Stimulated activated naive CD8-positive, alpha-beta T cell treated with anti-CD3 and anti-CD28 coated beads, Interleukin-15, amount 100 ng/mL, for 72 hours (primary cell): ENCODE measurements around the gene NXN.
A peak's percentile ranks its signal among the peaks of the same experiment; 100 is the strongest.
"Not testable (repeated sequence)": the region's sequence is repeated elsewhere in the genome, so short reads cannot be mapped to it uniquely, and the experiment has no call there.

Source experiments
- ATAC-seq: fragments of 150-1000 bp; cut with Tn5 transposase; 2 replicates; pipeline ENCODE4 v1.10.0; 2021; ENCODE audit warnings: mild to moderate bottlenecking, moderate library complexity
- DNase-seq, 2 donors: peaks; one replicate each; pipeline ENCODE4 v3.0.0; 2021 to 2022
- H3K27ac Mint-ChIP-seq, 2 donors: one replicate each; pipeline ENCODE4 v1.8.0; 2022; ENCODE audit warnings: mild to moderate bottlenecking in 2 of 2, mixed read lengths in 2 of 2, moderate library complexity in 2 of 2
- H3K27me3 Mint-ChIP-seq: one replicate; pipeline ENCODE4 v1.8.0; 2022; ENCODE audit warnings: mixed read lengths
- H3K4me1 Mint-ChIP-seq: one replicate; pipeline ENCODE4 v1.8.0; 2022; ENCODE audit warnings: mild to moderate bottlenecking, mixed read lengths
- H3K4me3 Mint-ChIP-seq, 2 donors: one replicate each; pipeline ENCODE4 v1.8.0; 2022; ENCODE audit warnings: mild to moderate bottlenecking in 2 of 2, mixed read lengths in 2 of 2, moderate library complexity in 1 of 2
- H3K9me3 Mint-ChIP-seq, 2 donors: one replicate each; pipeline ENCODE4 v1.8.0; 2022; ENCODE audit warnings: mixed read lengths in 2 of 2

The NXN gene

GRCh38 chr17:975371-975915 lies 4.1 kb downstream of the NXN start:
- DNase-seq (no peak), ATAC-seq (no peak)
- H3K9me3 Mint-ChIP-seq = no peaks in the 10 kb centered on the region
- peaks cover 12% of the 10 kb centered on the region for H3K4me1 Mint-ChIP-seq
- peaks cover 54% of the 10 kb centered on the region for H3K27me3 Mint-ChIP-seq
- H3K4me3 Mint-ChIP-seq = no peak overlapping the region
- no peak overlapping the region for H3K27ac Mint-ChIP-seq

- not testable (repeated sequence) for H3K4me1 Mint-ChIP-seq, DNase-seq, H3K27ac Mint-ChIP-seq, H3K4me3 Mint-ChIP-seq, H3K9me3 Mint-ChIP-seq, ATAC-seq
- peaks cover 60% of the 10 kb centered on the region for H3K27me3 Mint-ChIP-seq
Observed at GRCh38 chr17:974778-975177, 4.8 kb downstream of the NXN start.

- peaks cover 2% of the 10 kb centered on the region for H3K4me1 Mint-ChIP-seq
- ATAC-seq (no peak), DNase-seq (no peak)
- no peaks in the 10 kb centered on the region for H3K9me3 Mint-ChIP-seq
- peaks cover 72% of the 10 kb centered on the region for H3K27me3 Mint-ChIP-seq
- no peak overlapping the region for H3K4me3 Mint-ChIP-seq
- no peak overlapping the region for H3K27ac Mint-ChIP-seq
Observed at GRCh38 chr17:973053-973452, 6.5 kb downstream of the NXN start.

- not testable (repeated sequence) for H3K9me3 Mint-ChIP-seq, DNase-seq, H3K4me3 Mint-ChIP-seq, ATAC-seq, H3K27ac Mint-ChIP-seq, H3K4me1 Mint-ChIP-seq
- peaks cover 72% of the 10 kb centered on the region for H3K27me3 Mint-ChIP-seq
Observed at GRCh38 chr17:971861-972260, 7.7 kb downstream of the NXN start.

- Mint-ChIP-seq H3K27ac (no peak overlapping the region), H3K27me3 (peaks cover 63% of the 10 kb centered on the region), H3K9me3 (no peaks in the 10 kb centered on the region), H3K4me1 (no peaks in the 10 kb centered on the region), H3K4me3 (no peak overlapping the region)
- ATAC-seq (no peak), DNase-seq (no peak)
Observed at GRCh38 chr17:970364-970763, 9.2 kb downstream of the NXN start.

- Mint-ChIP-seq H3K27ac (no peak overlapping the region), H3K27me3 (peaks cover 63% of the 10 kb centered on the region), H3K4me3 (peak overlapping the region; percentile 12 to 45), H3K4me1 (no peaks in the 10 kb centered on the region), H3K9me3 (no peaks in the 10 kb centered on the region)
- DNase-seq = no peak
- ATAC-seq = no peak
Observed at GRCh38 chr17:969811-970355, 9.7 kb downstream of the NXN start.

GRCh38 chr17:968812-969730 lies 10.5 kb downstream of the NXN start:
- DNase-seq = no peak
- no peaks in the 10 kb centered on the region for H3K4me1 Mint-ChIP-seq
- H3K9me3 Mint-ChIP-seq = no peaks in the 10 kb centered on the region
- no peak for ATAC-seq
- H3K27ac Mint-ChIP-seq = no peak overlapping the region
- H3K4me3 Mint-ChIP-seq = peak overlapping the region; percentile 12 to 45
- peaks cover 65% of the 10 kb centered on the region for H3K27me3 Mint-ChIP-seq

- Mint-ChIP-seq H3K27me3 (peaks cover 62% of the 10 kb centered on the region), H3K4me1 (no peaks in the 10 kb centered on the region)
Observed at GRCh38 chr17:967122-967521, 12.5 kb downstream of the NXN start.

GRCh38 chr17:965311-965989 lies 14.1 kb downstream of the NXN start:
- Mint-ChIP-seq H3K4me3 (no peak overlapping the region), H3K9me3 (no peaks in the 10 kb centered on the region), H3K4me1 (no peaks in the 10 kb centered on the region), H3K27ac (no peak overlapping the region), H3K27me3 (peaks cover 67% of the 10 kb centered on the region)
- ATAC-seq (no peak), DNase-seq (no peak)

More at GRCh38 chr17:967122-967521, 12.5 kb downstream of the NXN start:
- H3K9me3 Mint-ChIP-seq = no peaks in the 10 kb centered on the region
- H3K27ac Mint-ChIP-seq = peak overlapping the region in 1 of 2 donors; percentile 75
- ATAC-seq = no peak
- DNase-seq = no peak
- H3K4me3 Mint-ChIP-seq = no peak overlapping the region

GRCh38 chr17:964876-965275 lies 14.7 kb downstream of the NXN start:
- Mint-ChIP-seq H3K9me3 (no peaks in the 10 kb centered on the region), H3K27ac (no peak overlapping the region), H3K4me1 (no peaks in the 10 kb centered on the region), H3K4me3 (no peak overlapping the region), H3K27me3 (peaks cover 61% of the 10 kb centered on the region)
- DNase-seq = no peak
- ATAC-seq = no peak

- H3K27ac Mint-ChIP-seq = no peak overlapping the region
- peaks cover 46% of the 10 kb centered on the region for H3K27me3 Mint-ChIP-seq
- H3K4me3 Mint-ChIP-seq = no peak overlapping the region
- ATAC-seq = no peak
- H3K4me1 Mint-ChIP-seq = no peaks in the 10 kb centered on the region
- no peaks in the 10 kb centered on the region for H3K9me3 Mint-ChIP-seq
- no peak for DNase-seq
Observed at GRCh38 chr17:962670-963069, 16.9 kb downstream of the NXN start.

GRCh38 chr17:962166-962565 lies 17.4 kb downstream of the NXN start:
- Mint-ChIP-seq H3K4me1 (no peaks in the 10 kb centered on the region), H3K27ac (no peak overlapping the region), H3K9me3 (no peaks in the 10 kb centered on the region), H3K4me3 (no peak overlapping the region), H3K27me3 (peaks cover 43% of the 10 kb centered on the region)
- DNase-seq = no peak
- ATAC-seq = no peak

GRCh38 chr17:958712-959451 lies 20.7 kb downstream of the NXN start:
- H3K27ac Mint-ChIP-seq = no peak overlapping the region
- no peaks in the 10 kb centered on the region for H3K4me1 Mint-ChIP-seq
- ATAC-seq = no peak
- H3K27me3 Mint-ChIP-seq = peaks cover 25% of the 10 kb centered on the region
- H3K9me3 Mint-ChIP-seq = no peaks in the 10 kb centered on the region
- no peak for DNase-seq
- no peak overlapping the region for H3K4me3 Mint-ChIP-seq

GRCh38 chr17:957856-958421 lies 21.6 kb downstream of the NXN start:
- DNase-seq (no peak), ATAC-seq (no peak)
- Mint-ChIP-seq H3K4me3 (no peak overlapping the region), H3K4me1 (no peaks in the 10 kb centered on the region), H3K27me3 (peaks cover 23% of the 10 kb centered on the region), H3K9me3 (no peaks in the 10 kb centered on the region), H3K27ac (no peak overlapping the region)

GRCh38 chr17:956905-957304 lies 22.7 kb downstream of the NXN start:
- no peaks in the 10 kb centered on the region for H3K4me1 Mint-ChIP-seq
- ATAC-seq (no peak), DNase-seq (no peak)
- peaks cover 19% of the 10 kb centered on the region for H3K27me3 Mint-ChIP-seq
- H3K4me3 Mint-ChIP-seq = no peak overlapping the region
- no peak overlapping the region for H3K27ac Mint-ChIP-seq
- H3K9me3 Mint-ChIP-seq = no peaks in the 10 kb centered on the region
